Cortex of kidney (tissue), 1 donor: ENCODE results near the gene PLEKHG3.

Experiments
- DNase-seq: peaks from one replicate; lab custom pipeline; 2025; lab: John Stamatoyannopoulos, UW

PLEKHG3 gene

GRCh38 chr14:64726585-64726890 lies 22.3 kb downstream of the PLEKHG3 start:
- DNase-seq = no peak

- DNase-seq = no peak
Measured at GRCh38 chr14:64727551-64728071, 23.4 kb downstream of the PLEKHG3 start.

GRCh38 chr14:64728106-64728505 lies 23.9 kb downstream of the PLEKHG3 start:
- no peak for DNase-seq

GRCh38 chr14:64728856-64729255 lies 24.6 kb downstream of the PLEKHG3 start:
- DNase-seq = no peak

GRCh38 chr14:64729386-64730060 lies 25.3 kb downstream of the PLEKHG3 start:
- DNase-seq = no peak

GRCh38 chr14:64730061-64730440 lies 25.8 kb downstream of the PLEKHG3 start:
- DNase-seq = no peak

- DNase-seq = no peak
Measured at GRCh38 chr14:64730681-64731080, 26.5 kb downstream of the PLEKHG3 start.

GRCh38 chr14:64731141-64731581 lies 26.9 kb downstream of the PLEKHG3 start:
- no peak for DNase-seq

GRCh38 chr14:64732066-64732465 lies 27.8 kb downstream of the PLEKHG3 start:
- DNase-seq = no peak

- no peak for DNase-seq
Measured at GRCh38 chr14:64732536-64733120, 28.4 kb downstream of the PLEKHG3 start.

- no peak for DNase-seq
Measured at GRCh38 chr14:64733321-64733720, 29.1 kb downstream of the PLEKHG3 start.

- DNase-seq = no peak
Measured at GRCh38 chr14:64733899-64734298, 29.7 kb downstream of the PLEKHG3 start.

- DNase-seq = no peak
Measured at GRCh38 chr14:64734990-64735389, 30.8 kb downstream of the PLEKHG3 start.

- DNase-seq = no peak
Measured at GRCh38 chr14:64736271-64737169, 32.3 kb downstream of the PLEKHG3 start.

GRCh38 chr14:64737391-64738280 lies 33.4 kb downstream of the PLEKHG3 start:
- no peak for DNase-seq

GRCh38 chr14:64738281-64738804 lies 34.1 kb downstream of the PLEKHG3 start:
- no peak for DNase-seq

- no peak for DNase-seq
Measured at GRCh38 chr14:64741200-64741599, 37.0 kb downstream of the PLEKHG3 start.

- no peak for DNase-seq
Measured at GRCh38 chr14:64741961-64742360, 37.7 kb downstream of the PLEKHG3 start.

GRCh38 chr14:64743061-64743460 lies 38.8 kb downstream of the PLEKHG3 start:
- DNase-seq = no peak

- no peak for DNase-seq
Measured at GRCh38 chr14:64745511-64746091, 41.4 kb downstream of the PLEKHG3 start.
